GM13977 (cell line): ENCODE measurements around the gene CLIC2.

Experiments used
- DNase-seq: peaks from one replicate; pipeline ENCODE4 v3.0.0; 2012; ENCODE audit warnings: low spot score
- in situ Hi-C: fragments of 300-500 bp; cut with MboI; formaldehyde crosslinking; loops from one replicate; pipeline ENCODE4 v1.12.0; 2022; ENCODE audit warnings: low sequenced_read_pairs, low pct_unique_long_range_greater_than_20kb, mixed read lengths, inconsistent platforms; ENCODE audit not compliant: unreplicated experiment
- TF ChIP-seq, protein P1 (sequence below): IDR thresholded peaks from 2 replicates; pipeline ENCODE4 v1.5.1; 2012; ENCODE audit warnings: mild to moderate bottlenecking, control low read depth; ENCODE audit not compliant: insufficient read depth; ENCODE audit errors: extremely low read depth, missing control alignments

CLIC2 gene

DNA sequence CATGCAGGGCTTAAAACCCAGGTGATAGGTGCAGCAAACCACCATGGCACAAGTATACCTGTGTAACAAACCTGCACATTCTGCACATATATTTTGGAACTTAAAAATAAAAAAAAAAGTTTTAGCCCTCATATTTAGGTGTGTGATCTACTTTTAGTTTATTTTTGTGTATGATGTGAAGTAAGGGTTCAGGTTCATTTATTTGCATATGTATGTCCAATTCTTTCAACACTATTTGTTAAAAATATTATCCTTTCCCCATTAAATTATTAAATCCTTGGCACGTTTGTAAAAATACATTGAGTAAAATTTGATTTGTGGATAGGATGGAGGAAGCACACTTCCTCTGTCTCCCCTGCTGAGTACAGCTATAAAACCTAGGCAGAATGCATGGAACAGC lies 83.0 kb downstream of the CLIC2 start:
- no peak for DNase-seq
- in situ Hi-C loops, result no loop called here
- TF ChIP-seq, protein P1, sequence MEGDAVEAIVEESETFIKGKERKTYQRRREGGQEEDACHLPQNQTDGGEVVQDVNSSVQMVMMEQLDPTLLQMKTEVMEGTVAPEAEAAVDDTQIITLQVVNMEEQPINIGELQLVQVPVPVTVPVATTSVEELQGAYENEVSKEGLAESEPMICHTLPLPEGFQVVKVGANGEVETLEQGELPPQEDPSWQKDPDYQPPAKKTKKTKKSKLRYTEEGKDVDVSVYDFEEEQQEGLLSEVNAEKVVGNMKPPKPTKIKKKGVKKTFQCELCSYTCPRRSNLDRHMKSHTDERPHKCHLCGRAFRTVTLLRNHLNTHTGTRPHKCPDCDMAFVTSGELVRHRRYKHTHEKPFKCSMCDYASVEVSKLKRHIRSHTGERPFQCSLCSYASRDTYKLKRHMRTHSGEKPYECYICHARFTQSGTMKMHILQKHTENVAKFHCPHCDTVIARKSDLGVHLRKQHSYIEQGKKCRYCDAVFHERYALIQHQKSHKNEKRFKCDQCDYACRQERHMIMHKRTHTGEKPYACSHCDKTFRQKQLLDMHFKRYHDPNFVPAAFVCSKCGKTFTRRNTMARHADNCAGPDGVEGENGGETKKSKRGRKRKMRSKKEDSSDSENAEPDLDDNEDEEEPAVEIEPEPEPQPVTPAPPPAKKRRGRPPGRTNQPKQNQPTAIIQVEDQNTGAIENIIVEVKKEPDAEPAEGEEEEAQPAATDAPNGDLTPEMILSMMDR, result no peak

DNA sequence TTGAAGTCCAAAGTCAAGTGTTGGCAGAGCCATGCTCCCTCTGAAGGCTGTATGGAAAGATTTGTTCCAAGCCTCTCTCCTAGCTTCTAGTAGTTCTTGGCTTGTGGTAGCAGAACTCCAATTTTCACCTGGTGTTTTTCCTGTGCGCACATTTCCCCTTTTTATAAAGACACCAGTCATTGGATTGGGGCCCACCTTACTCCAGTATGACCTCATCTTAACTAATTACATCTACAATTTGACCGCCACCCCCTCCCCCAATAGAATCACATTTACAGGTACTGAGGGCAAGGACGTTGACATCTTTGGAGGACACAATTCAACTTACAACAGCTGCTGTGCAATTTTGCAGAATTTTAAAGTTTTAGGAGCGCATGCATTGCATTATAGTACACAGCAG lies 86.9 kb downstream of the CLIC2 start:
- no peak for DNase-seq
- in situ Hi-C loops, result no loop called here
- TF ChIP-seq, protein P1, result no peak

DNA sequence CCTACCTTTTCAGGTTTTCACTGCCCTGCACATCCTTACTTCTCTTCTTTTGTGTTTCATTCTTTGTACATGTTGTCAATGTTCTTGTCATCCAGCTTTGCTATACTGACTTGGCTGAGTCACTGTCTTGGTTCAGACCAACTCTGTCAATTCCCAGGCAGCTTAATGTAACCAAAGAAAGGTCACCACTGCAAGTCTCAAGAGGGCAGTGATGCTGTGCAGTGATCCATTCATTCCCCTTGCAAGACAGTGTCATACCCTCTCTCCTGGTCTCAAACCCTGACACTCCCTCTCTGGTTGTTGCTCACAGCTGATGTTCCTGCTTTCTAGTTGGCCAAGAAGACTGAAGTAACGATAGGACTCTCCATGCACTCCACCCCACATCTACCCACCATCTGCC lies 87.7 kb downstream of the CLIC2 start:
- TF ChIP-seq, protein P1, result no peak
- DNase-seq, result no peak
- in situ Hi-C loops, result no loop called here

DNA sequence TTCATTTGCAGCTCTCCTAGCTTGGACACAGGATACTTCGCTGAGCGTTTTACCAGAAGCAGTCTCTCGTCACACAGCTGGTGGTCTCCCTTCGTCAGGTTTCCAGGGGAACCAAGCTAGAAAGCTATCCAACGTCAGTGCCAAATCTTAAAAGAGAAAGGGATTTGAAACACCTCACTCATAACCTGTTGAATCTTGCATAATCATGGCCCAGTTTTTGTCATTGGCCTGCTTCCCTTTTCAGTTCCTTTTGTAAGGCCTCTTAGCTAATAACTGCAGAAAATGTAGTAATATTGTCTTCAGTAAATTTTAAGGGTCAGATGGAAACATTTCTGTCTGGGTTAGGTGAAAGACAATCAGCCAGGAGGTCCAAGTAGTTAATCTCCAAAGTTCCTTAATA lies 92.1 kb downstream of the CLIC2 start:
- TF ChIP-seq, protein P1, result no peak
- in situ Hi-C loops, result no loop called here

DNA sequence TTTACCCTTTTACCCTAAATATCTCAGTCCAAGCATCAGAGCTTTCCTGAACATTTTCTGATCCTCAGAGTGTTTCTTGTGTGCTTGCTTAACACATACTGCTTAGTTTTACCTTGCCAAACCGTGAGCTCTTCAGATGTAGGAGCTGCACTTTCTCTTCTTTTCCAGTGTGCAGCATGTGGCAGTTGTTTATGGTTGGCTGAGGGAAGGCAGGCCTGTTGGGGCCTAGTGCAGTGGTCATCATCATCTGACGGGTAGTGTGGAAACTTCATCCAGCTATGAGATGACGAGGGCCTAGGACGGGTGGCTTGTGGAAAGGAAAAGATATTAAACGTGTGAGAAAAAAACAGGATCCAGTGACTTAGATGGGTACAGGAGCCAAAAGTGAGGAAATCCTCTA lies 96.7 kb downstream of the CLIC2 start:
- TF ChIP-seq, protein P1, result no peak
- no peak for DNase-seq
- in situ Hi-C loops, result no loop called here

More for the DNA sequence above, 92.1 kb downstream of the CLIC2 start:
- no peak for DNase-seq

- in situ Hi-C loops, result no loop called here
- TF ChIP-seq, protein P1, result no peak
- DNase-seq, result no peak
Observed at GRCh38 chrX:155235891-155236290, 98.5 kb downstream of the CLIC2 start.

DNA sequence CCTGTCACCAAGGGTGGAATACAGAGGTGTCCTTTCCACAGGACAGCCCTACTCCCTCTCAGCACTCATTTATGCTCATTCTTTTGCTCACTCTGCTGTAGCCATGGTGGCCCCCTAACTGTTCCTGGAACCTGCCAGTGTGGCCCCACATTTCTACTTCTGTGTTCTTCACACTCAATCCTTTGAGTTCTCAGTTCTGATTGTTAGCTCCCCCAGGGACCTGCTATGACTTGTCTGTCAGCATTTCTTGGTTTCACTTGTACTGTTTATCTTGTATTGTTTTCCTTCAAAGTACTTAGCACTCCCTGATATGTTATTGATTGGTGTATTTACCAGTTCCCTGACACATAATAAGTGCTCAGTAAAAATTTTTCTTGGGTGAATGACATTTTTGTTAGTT lies 103.3 kb downstream of the CLIC2 start:
- TF ChIP-seq, protein P1, result no peak

More for the DNA sequence above, 103.3 kb downstream of the CLIC2 start:
- DNase-seq, result peak; percentile 40
- in situ Hi-C loops, result no loop called here
